ENCODE data around the gene TREX2.

Gene TREX2, protein sequence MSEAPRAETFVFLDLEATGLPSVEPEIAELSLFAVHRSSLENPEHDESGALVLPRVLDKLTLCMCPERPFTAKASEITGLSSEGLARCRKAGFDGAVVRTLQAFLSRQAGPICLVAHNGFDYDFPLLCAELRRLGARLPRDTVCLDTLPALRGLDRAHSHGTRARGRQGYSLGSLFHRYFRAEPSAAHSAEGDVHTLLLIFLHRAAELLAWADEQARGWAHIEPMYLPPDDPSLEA

DNA sequence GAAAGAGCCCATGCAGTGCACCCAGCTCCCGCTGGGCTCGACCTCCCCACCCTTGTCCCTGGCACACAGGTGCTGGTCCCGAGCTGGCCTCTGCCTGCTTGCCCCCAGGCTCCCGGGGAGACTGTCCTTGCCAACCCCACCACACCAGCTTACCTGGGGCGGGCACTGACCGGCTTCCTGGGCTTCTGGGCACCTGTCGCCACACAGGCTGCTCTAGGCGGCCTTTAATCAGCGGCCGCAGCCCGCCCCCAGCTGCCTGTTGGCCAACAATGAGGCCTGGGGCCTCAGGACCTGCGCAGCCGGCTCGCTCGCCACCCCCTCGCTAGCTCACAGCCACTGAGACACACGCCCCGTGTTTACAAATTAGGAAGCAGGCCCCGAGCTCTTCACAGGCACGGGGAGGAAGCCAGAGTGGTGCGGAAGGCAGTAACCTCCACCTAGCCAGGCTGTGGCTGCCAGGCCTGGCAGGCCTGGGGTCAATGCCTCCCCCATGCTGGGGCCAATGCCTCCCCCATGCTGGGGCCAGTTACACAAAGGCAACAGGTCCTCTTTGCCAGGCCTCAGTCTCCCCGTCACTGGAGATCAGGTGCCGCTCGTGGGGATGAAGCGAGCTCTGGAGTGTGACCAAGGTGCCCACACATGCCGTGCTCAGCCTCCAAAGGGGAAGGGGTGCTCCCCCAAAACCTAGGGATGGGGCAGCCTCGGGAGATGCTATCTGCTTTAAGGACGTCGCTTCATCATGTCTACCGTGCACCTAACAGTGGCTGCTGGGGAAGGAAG, at the start of gene TREX2:
Gene TREX2 (minus strand): TSS at position 201 of the 780 bp plus-strand sequence. CDS start 626 bp downstream, outside the sequence.
- no peak for DNase-seq (ENCODE audit: low spot score)

DNA sequence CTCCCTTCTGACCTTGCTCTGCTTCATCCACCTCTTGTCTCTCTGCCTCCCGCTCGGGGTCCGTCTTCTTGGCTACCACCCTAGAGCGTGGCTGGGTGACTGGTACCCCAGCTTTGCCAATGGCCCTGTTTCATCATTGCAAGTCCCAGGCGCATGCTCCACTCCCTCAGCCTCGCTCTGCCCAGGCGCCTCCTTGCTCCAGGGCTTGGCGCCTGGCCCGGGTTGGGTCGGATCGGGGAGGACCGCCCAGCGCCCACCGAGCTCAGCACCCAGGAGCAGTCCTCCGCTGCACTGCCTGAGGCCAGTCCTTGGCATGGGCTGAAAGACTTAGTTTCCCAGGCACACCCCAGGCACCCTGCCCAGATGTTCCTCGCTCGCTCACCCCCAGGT, 49.5 kb upstream of the TREX2 start:
- DNase-seq (ENCODE audit: low spot score), result no peak

DNA sequence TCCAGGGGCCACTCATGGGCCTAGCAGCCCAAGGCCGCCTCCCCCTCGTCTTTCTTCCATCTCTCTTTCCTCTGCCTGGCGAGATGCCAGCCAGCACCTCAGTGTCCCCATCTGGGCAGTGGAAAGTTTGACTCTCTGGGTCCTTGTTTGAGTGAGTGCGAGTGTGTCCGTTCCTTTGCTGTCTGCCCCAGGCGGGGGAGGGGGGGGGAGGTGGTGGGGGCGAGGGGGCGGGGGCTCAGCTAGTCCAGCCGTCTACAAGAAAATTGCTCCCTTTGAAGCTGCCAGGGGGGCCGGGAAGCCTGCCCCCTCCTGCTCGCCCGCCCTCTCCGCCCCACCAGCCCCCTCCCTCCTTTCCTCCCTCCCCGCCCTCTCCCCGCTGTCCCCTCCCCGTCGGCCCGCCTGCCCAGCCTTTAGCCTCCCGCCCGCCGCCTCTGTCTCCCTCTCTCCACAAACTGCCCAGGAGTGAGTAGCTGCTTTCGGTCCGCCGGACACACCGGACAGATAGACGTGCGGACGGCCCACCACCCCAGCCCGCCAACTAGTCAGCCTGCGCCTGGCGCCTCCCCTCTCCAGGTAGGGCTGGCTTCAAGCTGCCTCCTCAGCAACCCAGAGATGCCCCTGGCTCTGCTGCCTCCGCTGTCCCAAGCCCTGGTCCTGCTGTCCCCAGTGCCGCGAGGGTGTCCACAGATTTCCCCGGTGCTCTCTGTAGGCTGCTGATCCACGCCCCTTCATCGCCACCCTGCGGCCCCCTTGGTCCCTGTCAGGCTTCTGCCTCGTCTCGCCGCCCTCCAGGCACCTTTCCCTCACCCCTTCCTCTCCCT, 48.9 kb upstream of the TREX2 start, which contains the start of gene BGN:
Gene BGN (plus strand): TSS at position 440 of the 821 bp plus-strand sequence. CDS start 9,652 bp downstream, outside the sequence.
- DNase-seq (ENCODE audit: low spot score), result no peak

DNA sequence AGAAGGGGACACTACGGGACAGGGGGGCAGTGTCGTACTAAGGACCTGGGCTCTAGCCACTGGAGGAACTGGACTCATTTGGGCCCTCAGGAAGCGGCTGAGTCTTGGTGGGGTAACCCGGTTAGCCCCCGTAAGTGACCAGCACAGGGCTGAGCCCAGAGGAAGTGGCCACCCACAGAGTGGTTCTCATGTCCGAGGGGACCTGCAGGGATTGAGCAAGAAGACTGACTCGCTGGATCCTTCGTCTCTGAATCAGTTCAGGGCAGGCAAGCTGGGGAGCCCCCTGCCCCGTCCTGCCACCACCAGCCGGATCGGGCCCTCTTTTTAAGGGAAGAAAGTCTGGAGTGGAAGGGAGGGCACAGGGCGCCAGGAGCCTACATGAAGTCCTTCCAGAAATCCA, 48.2 kb upstream of the TREX2 start:
- DNase-seq (ENCODE audit: low spot score), result no peak

DNA sequence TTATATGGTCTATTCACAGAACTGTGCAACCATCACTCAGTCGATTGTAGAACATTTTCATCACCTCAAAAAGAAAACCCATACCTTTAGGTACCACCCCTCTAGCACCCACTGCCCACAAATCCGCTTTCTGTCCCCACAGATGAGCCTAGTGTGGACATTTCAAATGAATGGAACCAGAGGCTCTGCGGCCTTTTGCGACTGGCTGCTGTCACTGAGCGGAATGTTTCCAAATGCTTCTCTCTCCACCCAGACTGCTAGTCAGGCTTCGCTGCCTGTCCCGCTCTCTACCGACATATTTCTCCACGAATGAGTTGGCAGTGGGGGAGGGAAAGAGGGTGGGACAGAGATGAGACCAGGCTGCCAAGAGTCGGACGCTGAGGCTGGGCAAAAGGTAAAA, 47.2 kb upstream of the TREX2 start:
- no peak for DNase-seq (ENCODE audit: low spot score)

DNA sequence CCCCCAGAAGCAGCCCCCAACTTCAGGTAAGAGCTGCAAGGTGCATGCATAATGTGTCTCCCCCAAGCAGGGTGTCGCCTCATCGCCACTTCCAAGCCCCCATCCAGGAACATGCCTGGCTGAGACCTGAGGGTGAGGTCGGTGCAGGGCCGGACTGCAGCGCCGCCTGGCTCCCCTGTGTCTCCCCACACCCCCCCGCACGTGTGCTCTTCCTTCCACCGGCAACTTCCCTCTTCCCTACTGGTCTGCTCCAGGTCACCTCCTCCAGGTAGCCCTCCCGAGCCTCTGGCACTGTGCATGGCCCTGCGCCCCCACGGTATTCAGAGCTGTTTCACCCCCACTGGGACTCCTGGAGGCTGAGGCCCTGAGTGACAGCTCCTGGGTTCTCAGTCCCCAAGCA, 46.7 kb upstream of the TREX2 start:
- DNase-seq (ENCODE audit: low spot score), result no peak

DNA sequence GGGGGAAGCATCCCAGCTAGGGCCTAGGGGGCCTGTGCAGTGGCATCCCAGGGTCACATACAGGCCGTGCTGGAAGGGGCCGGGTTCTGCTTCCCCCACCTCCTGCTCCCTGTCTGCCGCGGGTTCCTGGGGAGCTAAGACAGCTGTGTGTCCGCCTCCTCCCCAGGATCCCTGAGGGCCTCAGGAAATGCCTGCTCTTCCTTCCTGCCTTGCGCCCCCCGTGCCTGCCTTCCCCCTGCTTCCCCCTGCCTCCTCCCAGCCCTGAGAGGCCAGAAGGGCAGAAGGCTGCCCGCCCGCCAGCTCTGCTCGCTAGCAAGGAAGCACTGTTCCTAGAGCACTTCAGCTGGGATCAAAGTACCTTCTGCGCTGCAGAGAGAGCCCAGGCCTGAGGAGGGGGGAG, 46.1 kb upstream of the TREX2 start:
- DNase-seq (ENCODE audit: low spot score), result no peak

DNA sequence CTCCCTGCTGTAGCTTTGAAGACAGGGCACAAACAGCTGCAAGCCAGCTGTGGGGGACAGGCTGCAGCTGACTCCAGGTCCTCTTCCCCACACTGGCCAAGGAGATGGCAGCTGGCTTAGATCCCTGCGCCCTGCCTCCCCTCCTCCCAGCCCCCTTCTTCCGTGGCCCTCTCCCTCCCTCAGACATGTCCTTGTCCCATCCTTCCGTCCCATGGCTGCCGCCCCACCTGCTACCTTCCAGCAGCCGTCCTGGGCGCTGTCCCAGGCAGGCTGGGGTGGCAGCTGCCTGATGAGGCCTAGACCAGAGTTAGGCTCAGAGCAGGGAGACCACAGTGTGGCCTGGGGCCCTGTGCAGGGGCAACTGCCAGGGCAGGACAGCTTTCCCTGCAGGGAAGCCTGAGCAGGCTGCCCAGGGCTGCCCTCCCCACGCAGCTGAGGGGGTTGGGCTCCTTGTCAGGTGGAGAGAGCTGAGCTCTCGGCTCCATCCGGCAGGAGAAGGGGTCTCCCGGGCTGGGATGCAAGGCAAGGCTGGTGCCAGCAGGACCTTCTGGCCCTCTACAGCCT, 45.6 kb upstream of the TREX2 start:
- no peak for DNase-seq (ENCODE audit: low spot score)

DNA sequence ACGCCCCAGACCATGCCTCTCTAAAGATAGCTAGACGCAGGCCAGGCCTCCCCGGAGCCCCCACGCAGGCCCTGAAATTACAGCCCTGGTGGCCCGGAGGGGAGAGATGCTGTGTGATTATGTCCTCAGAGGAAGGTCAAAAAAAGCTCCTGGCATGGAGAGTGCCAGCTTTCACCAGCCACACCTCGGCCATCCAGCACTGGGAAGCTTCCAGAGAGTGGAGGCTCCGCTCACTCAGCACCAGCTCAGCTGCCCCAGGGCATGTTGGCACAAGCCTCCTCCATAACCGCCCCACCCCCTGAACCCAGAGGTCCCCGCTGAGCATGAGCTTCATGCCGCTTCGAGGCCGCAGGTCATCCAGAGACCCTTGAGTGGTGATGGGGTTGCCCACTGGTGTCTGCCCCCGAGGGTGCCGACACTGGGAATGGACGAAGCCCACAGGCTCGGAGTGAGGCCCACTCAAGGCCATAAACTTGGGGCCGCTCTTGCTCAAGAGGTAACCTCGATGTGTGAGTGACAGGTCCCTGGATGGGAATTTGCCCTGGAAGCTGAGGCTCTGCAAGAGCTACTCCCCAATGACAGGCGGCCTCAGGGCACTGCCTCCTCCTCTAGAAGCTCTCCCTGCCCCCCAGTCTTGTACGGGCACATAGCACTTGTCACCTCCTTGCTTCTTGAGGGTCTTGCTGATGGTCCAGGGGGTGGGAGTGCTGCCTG, 44.5 kb upstream of the TREX2 start:
- no peak for DNase-seq (ENCODE audit: low spot score)

DNA sequence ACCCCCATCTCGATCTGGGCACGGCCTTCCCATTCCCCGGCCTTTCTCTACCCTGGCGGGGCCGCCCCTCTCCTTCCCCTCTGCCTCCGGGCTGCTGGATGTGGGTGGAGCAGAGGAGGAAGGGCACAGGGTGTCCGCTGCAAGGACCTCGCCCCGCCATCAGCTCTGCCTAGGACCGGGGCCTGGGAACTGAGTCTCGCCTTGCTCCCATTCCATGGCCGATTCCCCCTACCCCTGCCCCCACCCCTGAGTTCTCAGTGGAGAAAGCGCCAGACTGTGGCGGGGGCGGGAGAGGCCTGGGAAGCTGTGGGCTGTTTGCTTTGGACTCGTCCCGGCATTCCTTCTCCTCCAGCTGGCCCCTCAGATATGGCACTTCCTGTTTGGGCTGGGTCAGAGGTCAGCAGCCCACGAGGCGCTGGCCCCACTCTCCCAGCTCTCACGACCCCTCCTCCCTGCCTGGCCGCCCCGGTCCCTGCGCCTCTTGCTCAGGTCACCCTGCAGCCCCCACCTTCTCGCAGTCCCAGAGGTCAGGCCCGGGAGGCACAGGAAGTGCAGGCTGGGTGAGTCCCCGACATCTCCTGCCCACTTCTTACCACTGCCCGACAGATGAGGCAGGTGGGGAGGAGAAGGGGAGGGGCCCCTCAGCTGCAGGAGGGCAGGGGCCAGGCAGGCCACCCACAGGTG, 42.5 kb upstream of the TREX2 start:
- no peak for DNase-seq (ENCODE audit: low spot score)

DNA sequence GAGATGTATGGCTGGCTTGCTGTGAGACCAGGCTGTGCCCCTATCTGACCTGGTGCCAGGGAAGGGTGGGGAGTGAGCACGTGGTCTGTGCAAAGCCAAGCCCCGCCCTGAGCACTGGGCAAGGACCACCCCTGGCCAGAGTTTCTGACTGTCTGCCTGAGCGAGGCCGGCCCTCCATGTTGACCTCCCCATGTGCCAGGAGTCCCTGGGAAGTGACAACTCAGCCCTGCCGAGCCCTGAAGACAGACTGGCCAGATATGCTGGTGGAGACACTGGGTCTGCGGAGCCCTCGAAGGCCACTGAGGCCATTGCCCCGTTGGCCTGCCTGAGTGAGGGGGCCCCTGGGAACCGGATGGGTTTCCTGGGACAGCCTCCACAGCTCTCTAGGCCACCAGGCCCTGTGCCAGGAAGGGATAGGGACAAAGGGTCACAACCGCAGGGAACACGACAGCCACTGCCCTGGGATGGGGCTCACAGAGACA, 41.8 kb upstream of the TREX2 start:
- DNase-seq (ENCODE audit: low spot score), result no peak

DNA sequence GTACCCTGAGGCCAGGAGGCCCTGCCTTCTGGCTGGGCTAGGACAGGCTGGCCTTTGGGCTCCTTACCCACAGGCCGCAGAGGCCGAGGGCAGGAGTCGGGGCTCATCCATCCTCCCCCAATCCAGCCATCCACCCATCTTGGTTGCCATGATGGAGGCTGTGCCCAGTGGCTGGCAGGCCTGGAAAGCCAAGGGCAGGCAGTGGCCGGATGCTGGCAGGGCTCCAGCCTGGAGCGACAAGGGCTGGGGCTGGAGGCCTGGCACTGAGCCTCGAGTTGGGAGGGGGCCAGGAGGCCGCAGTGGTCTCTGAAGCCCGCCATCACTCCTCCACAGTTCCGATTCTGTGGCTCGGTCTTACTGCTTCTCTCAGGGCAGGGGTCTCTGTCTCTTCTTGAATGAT, 40.3 kb upstream of the TREX2 start:
- no peak for DNase-seq (ENCODE audit: low spot score)

DNA sequence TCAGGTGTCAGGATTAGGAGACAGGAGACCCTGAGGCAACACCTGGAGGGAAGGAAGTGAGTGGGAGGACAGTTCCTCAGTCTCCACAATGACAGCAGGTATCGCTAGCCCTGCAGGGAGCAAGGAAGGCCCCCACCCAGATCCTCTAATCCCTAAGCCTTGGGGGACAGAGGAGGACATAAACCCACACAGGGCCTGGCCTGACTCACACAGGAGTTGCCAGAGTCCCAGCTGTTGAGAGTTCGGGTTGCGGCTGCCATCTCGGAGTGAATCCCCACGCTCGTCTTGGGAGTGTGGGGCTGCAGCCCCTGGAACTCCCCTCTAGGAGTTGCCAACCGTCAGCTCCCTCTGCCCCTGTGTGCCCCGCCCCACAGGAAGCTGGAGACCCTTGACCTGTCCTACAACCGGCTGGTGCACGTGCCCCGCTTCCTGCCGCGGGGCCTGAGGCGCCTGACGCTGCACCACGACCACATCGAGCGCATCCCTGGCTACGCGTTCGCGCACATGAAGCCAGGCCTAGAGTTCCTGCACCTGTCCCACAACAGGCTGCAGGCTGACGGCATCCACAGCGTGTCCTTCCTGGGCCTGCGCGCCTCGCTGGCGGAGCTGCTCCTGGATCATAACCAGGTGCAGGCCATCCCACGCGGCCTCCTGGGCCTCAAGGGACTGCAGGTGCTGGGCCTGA, 39.7 kb upstream of the TREX2 start:
- no peak for DNase-seq (ENCODE audit: low spot score)

DNA sequence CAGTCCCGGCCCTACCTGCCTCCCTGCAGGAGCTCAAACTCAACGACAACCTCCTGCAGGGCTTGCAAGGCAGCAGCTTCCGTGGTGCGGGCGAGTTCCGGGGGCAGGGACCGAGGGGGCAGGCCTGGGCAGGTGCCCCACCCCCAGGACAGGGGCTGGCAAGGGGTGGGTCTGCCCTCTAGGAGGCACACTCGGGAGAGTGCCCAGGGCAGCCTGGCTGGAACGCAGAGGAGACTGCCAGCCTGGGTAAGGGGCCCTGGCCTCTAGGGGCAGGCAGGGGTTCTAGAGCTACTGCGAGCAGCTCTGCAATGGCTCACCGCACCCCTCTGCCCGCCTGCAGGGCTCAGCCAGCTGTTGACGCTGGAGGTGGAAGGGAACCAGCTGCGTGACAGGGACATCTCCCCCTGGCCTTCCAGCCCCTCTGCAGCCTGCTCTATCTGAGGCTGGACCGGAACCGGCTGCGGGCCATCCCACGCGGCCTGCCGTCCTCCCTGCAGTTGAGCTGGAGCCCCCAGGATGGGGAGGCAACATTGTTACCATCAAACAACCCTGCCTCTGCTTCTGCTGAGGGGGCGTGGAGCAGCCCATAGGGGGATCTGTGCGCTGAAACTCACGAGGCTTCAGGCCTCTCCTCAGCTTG, 36.6 kb upstream of the TREX2 start:
- no peak for DNase-seq (ENCODE audit: low spot score)

DNA sequence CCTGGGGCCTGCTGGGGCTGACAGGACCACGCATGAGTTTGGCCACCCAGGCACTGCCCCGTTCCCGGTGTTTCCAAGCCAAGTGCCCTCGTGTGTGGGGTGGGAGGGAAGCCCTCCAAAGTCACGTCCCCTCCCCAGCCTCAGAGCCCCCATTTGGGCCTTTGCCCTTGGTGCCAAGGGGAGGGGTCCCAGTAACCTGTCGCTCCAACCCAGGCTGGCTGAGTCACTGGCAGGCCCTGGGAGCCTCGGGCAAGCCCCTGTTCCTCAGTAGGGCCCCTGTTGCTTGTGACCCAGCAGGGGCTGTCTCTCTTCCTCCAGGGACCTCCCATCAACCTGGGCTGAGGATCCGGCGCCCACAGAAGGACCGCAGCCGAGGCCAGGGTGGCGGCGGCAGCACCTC, 35.2 kb upstream of the TREX2 start:
- no peak for DNase-seq (ENCODE audit: low spot score)

DNA sequence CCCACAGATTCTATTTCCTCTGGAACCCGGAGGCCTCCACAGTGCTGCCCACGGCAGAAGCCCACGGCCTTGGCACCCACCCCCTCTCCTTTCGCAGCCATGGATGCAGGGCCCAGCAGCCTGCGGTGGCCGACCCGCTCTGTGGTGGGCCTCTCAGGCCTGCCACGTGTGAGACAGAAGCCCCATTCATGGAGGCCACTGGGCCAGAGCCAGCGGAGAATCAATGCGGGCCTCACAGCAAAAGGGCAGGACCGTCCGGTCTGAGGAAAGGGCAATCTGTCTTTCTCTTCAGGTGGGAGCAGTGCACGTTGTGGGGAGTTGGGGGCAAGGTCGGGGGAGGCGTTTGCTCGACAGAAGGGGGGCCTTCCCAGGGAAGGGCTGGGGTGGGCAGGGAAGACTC, 32.9 kb upstream of the TREX2 start:
- DNase-seq (ENCODE audit: low spot score), result no peak

DNA sequence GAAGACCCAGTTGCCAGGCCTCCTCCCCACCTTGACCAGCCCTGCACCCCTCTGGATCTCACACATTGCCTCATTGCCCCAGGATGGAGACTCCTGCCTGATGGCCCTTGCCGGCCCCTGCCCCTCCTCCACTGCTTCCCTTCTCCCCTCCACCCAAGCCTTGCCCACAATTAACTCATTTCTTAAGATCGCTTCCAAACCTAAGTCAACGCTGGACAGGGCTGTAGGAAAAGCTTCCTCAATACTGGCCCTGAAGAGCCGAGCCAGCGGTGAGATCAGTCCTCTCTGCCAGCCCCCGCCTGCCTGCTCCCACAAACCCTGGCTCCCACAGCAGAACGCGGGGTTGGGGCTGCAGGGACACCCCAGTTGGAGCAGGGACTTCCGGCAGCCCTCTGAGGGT, 32.0 kb upstream of the TREX2 start:
- no peak for DNase-seq (ENCODE audit: low spot score)

DNA sequence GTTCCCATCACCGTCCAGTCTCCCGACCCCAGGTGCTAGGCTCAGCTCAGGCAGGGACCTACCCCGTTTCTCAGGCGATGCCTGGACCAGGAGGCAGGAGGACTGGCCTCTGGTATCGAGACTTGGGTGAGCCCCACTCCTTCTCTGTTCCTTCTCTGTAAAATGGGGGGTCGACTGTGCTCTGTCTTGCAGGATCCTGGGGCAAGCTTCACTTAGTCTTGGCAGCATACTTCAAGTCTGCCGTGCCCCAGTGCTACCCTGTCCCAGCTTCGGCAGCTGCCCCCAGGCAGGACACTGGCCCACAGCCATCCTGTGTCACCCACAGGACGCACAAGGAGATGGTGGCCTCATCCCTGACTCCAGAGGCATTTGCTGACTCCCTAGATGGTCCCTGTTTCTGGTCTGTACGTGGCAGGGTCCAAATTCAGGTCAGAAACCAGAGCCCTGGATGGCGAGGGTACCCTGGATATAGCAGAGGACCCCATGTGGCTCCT, 31.6 kb upstream of the TREX2 start:
- DNase-seq (ENCODE audit: low spot score), result no peak

DNA sequence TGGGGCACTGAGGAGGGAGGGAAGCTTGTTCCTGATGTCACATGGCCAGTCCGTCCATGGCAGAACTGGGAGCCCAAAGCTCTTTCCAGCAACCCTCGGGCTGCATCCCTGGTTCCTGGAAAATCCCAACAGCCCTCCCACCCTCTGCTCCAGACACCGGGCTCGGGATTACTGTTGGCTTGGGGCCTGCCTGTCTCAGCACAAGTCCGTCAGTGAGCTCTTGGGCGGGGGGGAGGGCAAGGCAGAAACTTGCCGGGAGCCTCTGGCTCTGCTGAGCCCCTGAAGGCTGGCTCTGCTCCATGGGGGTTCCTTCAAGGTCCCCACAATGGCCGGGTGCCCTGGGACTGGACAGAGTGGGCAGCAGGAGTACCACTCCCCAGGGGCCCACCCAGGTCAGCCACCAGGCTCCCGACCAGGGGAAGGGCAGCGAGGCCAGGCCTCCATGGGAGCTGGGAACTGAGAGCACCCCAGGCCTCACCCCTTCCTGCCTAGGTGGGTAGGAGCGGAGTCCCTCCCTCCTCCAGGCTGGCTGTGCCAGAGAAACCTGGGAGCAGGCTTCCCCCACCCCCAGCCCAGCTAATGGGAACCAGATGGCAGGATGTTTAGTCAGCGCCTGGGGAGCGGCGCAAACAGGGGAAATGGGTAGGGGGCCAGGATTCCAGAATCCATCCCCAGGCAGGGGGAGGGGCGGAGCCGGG, 31.0 kb upstream of the TREX2 start:
- no peak for DNase-seq (ENCODE audit: low spot score)
